Liver (tissue), 3 donors: ENCODE results near the gene RALGAPA2.

Experiments used
- RXRA ChIP-seq, 2 donors: IDR thresholded peaks; 2 replicates each; pipeline ENCODE4 v1.6.1; 2017 to 2018; ENCODE audit warnings: antibody characterized with exemption in 2 of 2, mild to moderate bottlenecking in 1 of 2
- TAF1 ChIP-seq: conservative IDR thresholded peaks from 2 replicates; pipeline ENCODE4 v1.6.1; 2016; ENCODE audit warnings: antibody characterized with exemption, mild to moderate bottlenecking
- TF ChIP-seq, protein P1 (sequence below): fragments of 150-350 bp; IDR thresholded peaks from 2 replicates; pipeline ENCODE4 v1.5.1; 2017; ENCODE audit warnings: improper control_type of control experiment, low read depth, low read length; ENCODE audit not compliant: missing input control
- donor health status: healthy.
- donor health status: healthy.

DNA sequence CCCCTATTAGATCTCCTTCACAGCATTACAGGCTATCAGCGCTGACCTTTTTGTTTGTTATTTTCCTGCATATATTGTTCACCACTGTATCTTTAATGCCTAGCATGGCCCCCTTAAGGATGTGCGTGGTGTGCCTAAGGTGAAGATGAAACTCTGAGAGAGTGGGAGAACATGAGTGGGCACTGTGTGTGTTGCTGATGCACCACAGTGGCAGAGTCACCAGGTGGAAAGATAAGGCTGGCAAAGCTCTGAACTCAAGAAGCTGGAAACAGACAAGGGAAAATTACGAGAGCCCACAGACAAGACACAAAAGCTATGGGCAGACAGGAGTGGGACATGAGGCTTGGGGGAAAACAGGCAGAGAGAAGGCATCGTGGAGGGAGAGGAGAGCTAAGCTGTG is 184.8 kb downstream of the RALGAPA2 start:
- no peak for TF ChIP-seq RXRA (IDR thresholded peaks at IDR 0.05)
- TF ChIP-seq, protein P1, sequence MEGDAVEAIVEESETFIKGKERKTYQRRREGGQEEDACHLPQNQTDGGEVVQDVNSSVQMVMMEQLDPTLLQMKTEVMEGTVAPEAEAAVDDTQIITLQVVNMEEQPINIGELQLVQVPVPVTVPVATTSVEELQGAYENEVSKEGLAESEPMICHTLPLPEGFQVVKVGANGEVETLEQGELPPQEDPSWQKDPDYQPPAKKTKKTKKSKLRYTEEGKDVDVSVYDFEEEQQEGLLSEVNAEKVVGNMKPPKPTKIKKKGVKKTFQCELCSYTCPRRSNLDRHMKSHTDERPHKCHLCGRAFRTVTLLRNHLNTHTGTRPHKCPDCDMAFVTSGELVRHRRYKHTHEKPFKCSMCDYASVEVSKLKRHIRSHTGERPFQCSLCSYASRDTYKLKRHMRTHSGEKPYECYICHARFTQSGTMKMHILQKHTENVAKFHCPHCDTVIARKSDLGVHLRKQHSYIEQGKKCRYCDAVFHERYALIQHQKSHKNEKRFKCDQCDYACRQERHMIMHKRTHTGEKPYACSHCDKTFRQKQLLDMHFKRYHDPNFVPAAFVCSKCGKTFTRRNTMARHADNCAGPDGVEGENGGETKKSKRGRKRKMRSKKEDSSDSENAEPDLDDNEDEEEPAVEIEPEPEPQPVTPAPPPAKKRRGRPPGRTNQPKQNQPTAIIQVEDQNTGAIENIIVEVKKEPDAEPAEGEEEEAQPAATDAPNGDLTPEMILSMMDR, result no peak
- TF ChIP-seq TAF1, result no peak
